ENCODE data around the gene GIN1.

Gene GIN1

DNA sequence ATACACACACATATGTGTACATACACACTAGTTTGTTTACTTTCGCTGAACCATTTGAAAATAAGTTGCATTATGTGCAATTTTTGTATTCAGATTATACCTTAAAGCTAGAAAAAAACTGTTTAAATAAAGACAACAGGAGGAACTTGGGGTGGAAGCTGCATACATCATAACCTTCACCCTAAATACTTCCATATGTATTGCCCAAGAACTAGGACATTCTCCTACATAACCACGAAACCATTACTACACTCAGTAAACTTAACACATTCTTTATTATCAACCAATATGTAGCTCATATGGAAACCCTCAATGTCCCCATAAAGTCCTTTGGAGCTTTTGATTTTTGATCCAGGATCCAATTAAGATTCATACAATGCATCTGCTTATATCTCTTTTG, 83.3 kb downstream of the GIN1 start:
- no peak for DNase-seq (ENCODE audit: low spot score)
- in situ Hi-C loops (cut with MboI; ENCODE audit: low sequenced_read_pairs, unreplicated experiment) = loop anchor here (25.0 kb wide), 1 partner anchor 449 kb away; no protein-coding TSS in a partner anchor
- TF ChIP-seq, protein P1, sequence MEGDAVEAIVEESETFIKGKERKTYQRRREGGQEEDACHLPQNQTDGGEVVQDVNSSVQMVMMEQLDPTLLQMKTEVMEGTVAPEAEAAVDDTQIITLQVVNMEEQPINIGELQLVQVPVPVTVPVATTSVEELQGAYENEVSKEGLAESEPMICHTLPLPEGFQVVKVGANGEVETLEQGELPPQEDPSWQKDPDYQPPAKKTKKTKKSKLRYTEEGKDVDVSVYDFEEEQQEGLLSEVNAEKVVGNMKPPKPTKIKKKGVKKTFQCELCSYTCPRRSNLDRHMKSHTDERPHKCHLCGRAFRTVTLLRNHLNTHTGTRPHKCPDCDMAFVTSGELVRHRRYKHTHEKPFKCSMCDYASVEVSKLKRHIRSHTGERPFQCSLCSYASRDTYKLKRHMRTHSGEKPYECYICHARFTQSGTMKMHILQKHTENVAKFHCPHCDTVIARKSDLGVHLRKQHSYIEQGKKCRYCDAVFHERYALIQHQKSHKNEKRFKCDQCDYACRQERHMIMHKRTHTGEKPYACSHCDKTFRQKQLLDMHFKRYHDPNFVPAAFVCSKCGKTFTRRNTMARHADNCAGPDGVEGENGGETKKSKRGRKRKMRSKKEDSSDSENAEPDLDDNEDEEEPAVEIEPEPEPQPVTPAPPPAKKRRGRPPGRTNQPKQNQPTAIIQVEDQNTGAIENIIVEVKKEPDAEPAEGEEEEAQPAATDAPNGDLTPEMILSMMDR (IDR thresholded peaks at IDR 0.05; ENCODE audit: borderline replicate concordance, control extremely low read depth, extremely low read depth, insufficient read depth, missing control alignments) = no peak
